VCaP (cell line): ENCODE measurements around the gene PSMA1.

Experiments
- H3K27ac ChIP-seq: fragments of 450-650 bp; 2 replicates; pipeline ENCODE4 v1.5.1; 2017
- CTCF ChIP-seq: fragments of 450-650 bp; conservative IDR thresholded peaks from 2 replicates; pipeline ENCODE4 v1.5.1; 2017; ENCODE audit warnings: mild to moderate bottlenecking, moderate library complexity

PSMA1 gene

GRCh38 chr11:14529321-14529720, 9.1 kb upstream of the PSMA1 start:
- TF ChIP-seq CTCF: no peak
- H3K27ac ChIP-seq: no peak overlapping the region

- H3K27ac ChIP-seq: no peak overlapping the region
- no peak for TF ChIP-seq CTCF
Observed at GRCh38 chr11:14522801-14523200, 2.6 kb upstream of the PSMA1 start.

GRCh38 chr11:14522245-14522644, 2.1 kb upstream of the PSMA1 start:
- no peak overlapping the region for H3K27ac ChIP-seq

GRCh38 chr11:14520747-14521151, 563 bp upstream of the PSMA1 start:
- no peak for TF ChIP-seq CTCF
- H3K27ac ChIP-seq: peak overlapping the region; percentile 92

More at GRCh38 chr11:14522245-14522644, 2.1 kb upstream of the PSMA1 start:
- no peak for TF ChIP-seq CTCF

GRCh38 chr11:14519597-14519916, 629 bp downstream of the PSMA1 start:
- peak overlapping the region; percentile 92 for H3K27ac ChIP-seq
- TF ChIP-seq CTCF: no peak

- H3K27ac ChIP-seq: peak overlapping the region; percentile 92; the same call in 1 of the 2 replicates
- no peak for TF ChIP-seq CTCF
Observed at GRCh38 chr11:14518820-14519219, 1.4 kb downstream of the PSMA1 start.

GRCh38 chr11:14513800-14514199, 6.4 kb downstream of the PSMA1 start:
- no peak overlapping the region for H3K27ac ChIP-seq
- no peak for TF ChIP-seq CTCF

- H3K27ac ChIP-seq: no peak overlapping the region
- TF ChIP-seq CTCF: no peak
Observed at GRCh38 chr11:14506532-14506931, 13.7 kb downstream of the PSMA1 start.
